PC-9 (cell line): ENCODE data around the gene FRMD8. TPM values are rescaled to one million over a fixed set of nuclear protein-coding genes. Genes with fewer than 3 reads are reported as not detected.
A peak's percentile ranks its signal among the peaks of the same experiment; 100 is the strongest.

Experiments used
- BruUV-seq: library from RNA; stranded (reverse); fragments of 400-500 nt; replicated peaks from 2 replicates; lab custom pipeline; 2021; lab: Mats Ljungman, UMichigan
- CTCF ChIA-PET: fragments of 300-600 bp; sonication (Branson Sonifier 250); formaldehyde crosslinking; loops from one replicate; lab custom pipeline; 2022; ENCODE audit warnings: antibody characterized with exemption; lab: Charles Lee
- POLR2A ChIA-PET: fragments of 300-600 bp; sonication (Branson Sonifier 250); formaldehyde crosslinking; loops from one replicate; lab custom pipeline; 2022; ENCODE audit warnings: antibody characterized with exemption; ENCODE audit not compliant: unreplicated experiment; lab: Charles Lee
- DNase-seq, 2 experiments: peaks; one replicate each; pipeline versions ENCODE4 v3.0.0 to v3.0.0-alpha.2; 2015 to 2022; ENCODE audit warnings: mixed read lengths in 1 of 2
- H2AFZ ChIP-seq: fragments of 200-600 bp; sonication (generic); 2 replicates; pipeline ENCODE4 v1.8.1; 2017; ENCODE audit warnings: antibody characterized with exemption
- H3F3A ChIP-seq: fragments of 200-600 bp; sonication (generic); 2 replicates; pipeline ENCODE4 v1.8.1; 2017; ENCODE audit warnings: antibody characterized with exemption, mild to moderate bottlenecking, low read depth; ENCODE audit not compliant: insufficient read depth
- H3K27ac ChIP-seq: fragments of 200-600 bp; sonication (generic); 2 replicates; pipeline ENCODE4 v1.6.1; 2016; ENCODE audit warnings: mixed run types
- H3K27me3 ChIP-seq: fragments of 200-600 bp; sonication (generic); 2 replicates; pipeline ENCODE4 v1.6.1; 2016; ENCODE audit warnings: low read depth, mixed run types; ENCODE audit not compliant: insufficient read depth
- H3K36me3 ChIP-seq: fragments of 200-600 bp; sonication (generic); 2 replicates; pipeline ENCODE4 v1.6.1; 2016; ENCODE audit warnings: low read depth, mixed run types
- H3K4me1 ChIP-seq: fragments of 200-600 bp; sonication (generic); replicated peaks from 2 replicates; pipeline ENCODE4 v1.6.1; 2016; ENCODE audit warnings: mixed run types; ENCODE audit not compliant: insufficient read depth
- H3K4me2 ChIP-seq: fragments of 200-600 bp; sonication (generic); 2 replicates; pipeline ENCODE4 v1.6.1; 2017; ENCODE audit warnings: mixed run types
- H3K4me3 ChIP-seq: fragments of 200-600 bp; sonication (generic); 2 replicates; pipeline ENCODE4 v1.6.1; 2016; ENCODE audit warnings: mixed run types
- H3K79me2 ChIP-seq: fragments of 200-600 bp; sonication (generic); 2 replicates; pipeline ENCODE4 v1.6.1; 2017; ENCODE audit warnings: low read depth, mixed run types
- H3K9me2 ChIP-seq: fragments of 200-600 bp; sonication (generic); 2 replicates; pipeline ENCODE4 v1.8.1; 2017; ENCODE audit warnings: mild to moderate bottlenecking; ENCODE audit not compliant: insufficient read depth
- H3K9me3 ChIP-seq: fragments of 200-600 bp; sonication (generic); 2 replicates; pipeline ENCODE4 v1.8.1; 2016; ENCODE audit warnings: low read depth; ENCODE audit not compliant: insufficient read depth
- H4K20me1 ChIP-seq: fragments of 200-600 bp; sonication (generic); 2 replicates; pipeline ENCODE4 v1.8.1; 2017; ENCODE audit not compliant: insufficient read depth
- CTCF ChIP-seq: fragments of 200-600 bp; sonication (generic); conservative IDR thresholded peaks from 2 replicates; pipeline ENCODE4 v1.6.1; 2017; ENCODE audit warnings: mixed run types, antibody characterized with exemption, mild to moderate bottlenecking, moderate library complexity
- EZH2 ChIP-seq: fragments of 200-600 bp; sonication (generic); IDR thresholded peaks from 2 replicates; pipeline ENCODE4 v1.8.0; 2017; ENCODE audit warnings: antibody characterized with exemption, low read depth
- intact Hi-C: fragments of 100-400 bp; cut with micrococcal nuclease; formaldehyde crosslinking; loops from one replicate; pipeline ENCODE4 v1.10.0; 2022; ENCODE audit not compliant: unreplicated experiment
- total RNA-seq: library from RNA; stranded (reverse); gene quantifications from 2 replicates; pipeline ENCODE4 v1.2.3, GENCODE V29; 2021

The FRMD8 gene
- total RNA-seq, 1 experiment from 2014 or later = 32.4 TPM

DNA sequence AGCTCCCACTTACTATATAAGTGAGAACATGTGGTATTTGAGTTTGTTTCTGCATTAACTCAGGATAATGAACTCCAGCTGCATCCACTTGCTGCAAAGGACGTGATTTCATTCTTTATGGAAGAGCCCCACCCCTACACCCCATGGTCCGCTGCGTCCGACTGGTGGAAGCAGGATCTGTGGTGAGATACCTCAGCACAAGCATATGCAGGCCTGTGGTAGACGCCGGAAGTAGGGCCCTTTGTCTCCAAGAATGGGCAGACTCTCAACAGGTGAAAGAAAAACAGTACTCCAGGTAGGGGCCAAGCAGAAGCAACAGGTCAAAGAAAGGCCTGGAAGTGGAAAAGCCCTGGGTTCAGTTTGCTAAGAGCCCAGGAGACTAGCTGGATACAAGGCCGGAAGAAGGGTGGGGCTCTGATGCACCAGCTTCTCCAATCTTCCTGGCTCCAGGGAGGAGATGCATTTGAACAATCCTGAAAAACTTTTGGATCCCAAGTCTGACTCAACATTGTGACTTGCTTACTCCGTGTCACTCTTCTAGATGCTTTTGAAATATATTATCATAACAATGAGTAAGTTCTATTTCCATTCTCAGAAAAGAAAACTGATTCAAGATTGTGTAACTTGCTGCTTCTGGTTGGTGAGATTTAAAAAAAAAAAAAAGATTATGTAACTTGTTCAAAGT is 66.5 kb downstream of the FRMD8 start:
- Histone ChIP-seq H3K4me3 (no peak overlapping the region), H3K9me2 (no peaks in the 10 kb centered on the region), H2AFZ (no peak overlapping the region), H3K9me3 (no peaks in the 10 kb centered on the region), H3K4me2 (peak overlapping the region; percentile 20), H3K36me3 (no peaks in the 10 kb centered on the region), H3F3A (peaks cover 42% of the 10 kb centered on the region), H3K27ac (peak overlapping the region; percentile 64), H4K20me1 (no peaks in the 10 kb centered on the region), H3K79me2 (peaks cover 12% of the 10 kb centered on the region), H3K27me3 (no peaks in the 10 kb centered on the region), H3K4me1 (peaks cover 25% of the 10 kb centered on the region)
- BruUV-seq = no TSS peak
- ChIA-PET CTCF (no interaction called here), POLR2A (interaction anchor here (0.6 to 1.0 kb wide), 4 partner anchors 9 to 71 kb away, joined by 3 to 11 read pairs (median 4); no protein-coding TSS in a partner anchor)
- intact Hi-C loops = loop anchor here (1.0 kb wide), 1 partner anchor 35 kb away; no protein-coding TSS in a partner anchor
- TF ChIP-seq EZH2 (no peak), CTCF (no peak)
- DNase-seq = peak; percentile 65 to 86

DNA sequence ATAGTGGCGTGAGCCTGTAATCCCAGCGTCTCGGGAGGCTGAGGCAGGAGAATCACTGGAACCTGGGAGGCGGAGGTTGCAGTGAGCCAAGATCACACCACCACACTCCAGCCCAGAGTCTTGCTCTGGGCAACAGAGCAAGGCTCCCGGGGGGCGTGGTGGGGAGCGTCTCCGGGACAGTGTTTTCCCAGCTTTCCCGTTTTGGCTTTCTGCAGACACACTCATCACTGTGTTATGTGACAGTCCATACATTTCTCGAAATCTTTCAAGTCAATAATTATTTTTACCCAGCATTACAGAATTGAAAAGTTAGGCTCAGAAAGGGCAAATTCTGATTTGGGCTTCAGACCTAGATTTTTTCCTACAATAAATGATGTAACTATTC is 67.9 kb downstream of the FRMD8 start:
- Histone ChIP-seq H4K20me1 (no peaks in the 10 kb centered on the region), H3K9me2 (no peaks in the 10 kb centered on the region), H3K27ac (peak overlapping the region; percentile 64; the same call in 1 of the 2 replicates), H2AFZ (no peak overlapping the region), H3F3A (peaks cover 35% of the 10 kb centered on the region), H3K36me3 (no peaks in the 10 kb centered on the region), H3K4me2 (peak overlapping the region; percentile 80), H3K4me3 (peak overlapping the region; percentile 58; the same call in 1 of the 2 replicates), H3K27me3 (no peaks in the 10 kb centered on the region), H3K9me3 (no peaks in the 10 kb centered on the region), H3K79me2 (peaks cover 12% of the 10 kb centered on the region), H3K4me1 (peaks cover 25% of the 10 kb centered on the region)
- ChIA-PET CTCF (no interaction called here), POLR2A (interaction anchor here (0.7 kb wide), 1 partner anchor 31 kb away, joined by 5 read pairs; no protein-coding TSS in a partner anchor)
- no TSS peak for BruUV-seq
- intact Hi-C loops = no loop called here
- TF ChIP-seq CTCF = no peak
- no peak for TF ChIP-seq EZH2
- DNase-seq = no peak

- TF ChIP-seq EZH2 (no peak), CTCF (no peak)
- DNase-seq = peak; percentile 81 to 91
- H2AFZ ChIP-seq = peak overlapping the region; percentile 78
- TSS peak; percentile 92 for BruUV-seq
- ChIA-PET CTCF (no interaction called here), POLR2A (interaction anchor here (0.6 to 1.6 kb wide), 12 partner anchors 8 to 344 kb away, joined by 3 to 22 read pairs (median 5); no protein-coding TSS in a partner anchor)
- H3K27ac ChIP-seq = peak overlapping the region; percentile 21
- peak overlapping the region; percentile 80 for H3K4me2 ChIP-seq
- no peaks in the 10 kb centered on the region for H3K9me2 ChIP-seq
- H4K20me1 ChIP-seq = no peaks in the 10 kb centered on the region
- H3F3A ChIP-seq = peaks cover 35% of the 10 kb centered on the region
- intact Hi-C loops = loop anchor here (5.0 kb wide), 1 partner anchor 42 kb away; the partner anchor contains the start of gene MALAT1
- H3K79me2 ChIP-seq = peaks cover 12% of the 10 kb centered on the region
- no peaks in the 10 kb centered on the region for H3K36me3 ChIP-seq
- H3K9me3 ChIP-seq = no peaks in the 10 kb centered on the region
- H3K4me3 ChIP-seq = peak overlapping the region; percentile 58
- no peaks in the 10 kb centered on the region for H3K27me3 ChIP-seq
- H3K4me1 ChIP-seq = peaks cover 25% of the 10 kb centered on the region
Observed at GRCh38 chr11:65454696-65455456, 68.4 kb downstream of the FRMD8 start.
